GM10266 (cell line): ENCODE data around the gene SCRT2.

Experiments
- DNase-seq: peaks from one replicate; pipeline ENCODE4 v3.0.0; 2012; ENCODE audit errors: extremely low spot score
- TF ChIP-seq, protein P1 (sequence below): IDR thresholded peaks from 2 replicates; pipeline ENCODE4 v1.5.1; 2012; ENCODE audit warnings: mild to moderate bottlenecking, low read depth; ENCODE audit not compliant: control insufficient read depth, insufficient read depth; ENCODE audit errors: missing control alignments

SCRT2 gene

GRCh38 chr20:637559-637958 is 38.0 kb downstream of the SCRT2 start:
- TF ChIP-seq, protein P1, sequence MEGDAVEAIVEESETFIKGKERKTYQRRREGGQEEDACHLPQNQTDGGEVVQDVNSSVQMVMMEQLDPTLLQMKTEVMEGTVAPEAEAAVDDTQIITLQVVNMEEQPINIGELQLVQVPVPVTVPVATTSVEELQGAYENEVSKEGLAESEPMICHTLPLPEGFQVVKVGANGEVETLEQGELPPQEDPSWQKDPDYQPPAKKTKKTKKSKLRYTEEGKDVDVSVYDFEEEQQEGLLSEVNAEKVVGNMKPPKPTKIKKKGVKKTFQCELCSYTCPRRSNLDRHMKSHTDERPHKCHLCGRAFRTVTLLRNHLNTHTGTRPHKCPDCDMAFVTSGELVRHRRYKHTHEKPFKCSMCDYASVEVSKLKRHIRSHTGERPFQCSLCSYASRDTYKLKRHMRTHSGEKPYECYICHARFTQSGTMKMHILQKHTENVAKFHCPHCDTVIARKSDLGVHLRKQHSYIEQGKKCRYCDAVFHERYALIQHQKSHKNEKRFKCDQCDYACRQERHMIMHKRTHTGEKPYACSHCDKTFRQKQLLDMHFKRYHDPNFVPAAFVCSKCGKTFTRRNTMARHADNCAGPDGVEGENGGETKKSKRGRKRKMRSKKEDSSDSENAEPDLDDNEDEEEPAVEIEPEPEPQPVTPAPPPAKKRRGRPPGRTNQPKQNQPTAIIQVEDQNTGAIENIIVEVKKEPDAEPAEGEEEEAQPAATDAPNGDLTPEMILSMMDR, result no peak
- no peak for DNase-seq

DNA sequence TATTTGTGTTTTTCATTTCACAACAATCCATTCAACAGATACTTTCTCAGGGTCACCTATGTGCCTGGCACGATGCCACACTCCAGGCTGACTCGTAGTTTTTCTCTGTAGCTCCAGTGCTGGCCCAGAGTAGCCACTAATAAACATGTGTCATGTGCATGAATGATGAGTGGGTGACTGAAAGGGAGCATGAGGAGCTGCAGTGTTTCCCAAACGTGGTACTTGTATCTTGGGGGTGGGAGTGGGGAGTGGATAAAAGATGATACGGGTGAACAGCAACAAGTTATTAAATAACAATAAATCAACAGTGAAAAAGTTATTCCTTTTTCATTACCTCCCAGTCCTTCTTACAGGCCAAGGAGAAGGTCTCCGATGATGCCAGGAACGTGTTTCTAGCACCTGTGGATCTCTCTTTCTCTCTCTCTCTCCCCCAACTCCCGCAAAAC is 39.7 kb downstream of the SCRT2 start:
- TF ChIP-seq, protein P1, result no peak
- no peak for DNase-seq

GRCh38 chr20:635028-635892 is 40.3 kb downstream of the SCRT2 start:
- TF ChIP-seq, protein P1, result no peak
- DNase-seq, result no peak

- TF ChIP-seq, protein P1, result no peak
- no peak for DNase-seq
Measured at GRCh38 chr20:634148-634925, 41.3 kb downstream of the SCRT2 start.

DNA sequence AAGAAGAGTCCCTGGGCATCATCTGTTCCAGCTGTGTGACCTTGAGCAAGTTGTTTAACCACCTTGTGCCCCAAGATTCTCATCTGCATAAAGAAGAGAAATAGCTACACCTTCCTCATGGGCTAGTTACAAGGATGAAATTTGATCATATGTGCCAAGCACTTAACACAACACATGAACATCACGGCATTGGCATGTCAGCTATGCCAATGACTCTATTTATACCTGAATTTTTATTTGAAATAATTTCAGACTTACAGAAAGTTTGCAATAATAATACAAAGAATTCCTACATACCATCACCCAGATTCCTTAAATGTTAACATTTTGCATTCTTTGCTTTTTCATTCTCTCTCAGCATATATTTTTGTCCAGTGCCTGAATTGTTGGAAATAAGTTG is 44.5 kb downstream of the SCRT2 start:
- DNase-seq, result no peak
- TF ChIP-seq, protein P1, result no peak

DNA sequence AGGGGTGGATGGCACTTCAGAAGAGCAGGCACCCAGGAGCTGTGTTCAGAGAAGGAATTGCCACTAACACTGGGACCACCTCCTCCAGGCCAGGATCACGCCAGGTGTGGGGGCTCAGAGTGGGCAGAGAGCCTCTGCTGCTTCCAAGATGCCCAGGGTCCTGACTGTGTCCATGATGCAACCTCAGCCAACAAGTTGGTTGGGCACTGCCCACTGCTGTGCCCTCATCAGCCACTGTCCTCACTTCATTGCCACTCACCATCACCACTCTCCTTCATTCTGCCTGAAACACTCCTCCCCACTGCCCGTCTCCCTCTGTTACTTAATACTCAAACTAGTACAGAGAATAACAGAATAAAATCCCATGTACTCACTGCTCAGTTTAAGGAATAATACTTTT is 49.0 kb downstream of the SCRT2 start:
- no peak for DNase-seq
- TF ChIP-seq, protein P1, result no peak
